IMR-90 (cell line): ENCODE measurements around the gene METRNL. TPM values are rescaled to one million over a fixed set of nuclear protein-coding genes. Genes with fewer than 3 reads are reported as not detected.

Source experiments
- ATAC-seq: fragments of 200-7000 bp; cut with Tn5 transposase; 2 replicates; pipeline ENCODE4 v1.9.1; 2020; ENCODE audit warnings: low read depth, mild to moderate bottlenecking, moderate library complexity
- BruUV-seq: library from RNA; stranded (reverse); fragments of 400-500 nt; replicated peaks from 2 replicates; lab custom pipeline; 2021; lab: Mats Ljungman, UMichigan
- CTCF ChIA-PET: fragments of 300-600 bp; formaldehyde crosslinking; extraction: SDS; loops from one replicate; lab custom pipeline; 2021; ENCODE audit warnings: antibody characterized with exemption; lab: Yijun Ruan, JAX
- POLR2A ChIA-PET: fragments of 300-600 bp; sonication (Branson Sonifier 250); formaldehyde crosslinking; loops from one replicate; lab custom pipeline; 2022; ENCODE audit warnings: antibody characterized with exemption; ENCODE audit not compliant: unreplicated experiment; lab: Charles Lee
- DNase-seq: peaks from one replicate; pipeline ENCODE4 v3.0.0; 2013
- H2AFZ ChIP-seq: replicated peaks from 2 replicates; pipeline ENCODE3; 2013; ENCODE audit warnings: low read length, mild to moderate bottlenecking; ENCODE audit not compliant: poor library complexity
- H2AK5ac ChIP-seq: 2 replicates; pipeline ENCODE4 v1.6.1; 2013; ENCODE audit warnings: low read depth, low read length, inconsistent platforms
- H2AK9ac ChIP-seq: replicated peaks from 2 replicates; pipeline ENCODE3; 2013; ENCODE audit warnings: mild to moderate bottlenecking, low read depth, low read length, moderate library complexity; ENCODE audit not compliant: poor library complexity
- H2BK120ac ChIP-seq: 2 replicates; pipeline ENCODE4 v1.6.1; 2013; ENCODE audit warnings: low read depth, low read length, inconsistent platforms
- H2BK15ac ChIP-seq: 3 replicates; pipeline ENCODE4 v1.6.1; 2013; ENCODE audit warnings: low read depth, low read length, inconsistent platforms
- H2BK20ac ChIP-seq: 2 replicates; pipeline ENCODE4 v1.6.1; 2013; ENCODE audit warnings: low read depth, mild to moderate bottlenecking, inconsistent platforms, low read length, moderate library complexity
- H2BK5ac ChIP-seq: 2 replicates; pipeline ENCODE4 v1.6.1; 2013; ENCODE audit warnings: mild to moderate bottlenecking, low read depth, low read length, inconsistent platforms; ENCODE audit not compliant: poor library complexity, severe bottlenecking
- H3K14ac ChIP-seq: replicated peaks from 2 replicates; pipeline ENCODE4 v1.6.1; 2013; ENCODE audit warnings: low read depth, low read length, inconsistent platforms
- H3K18ac ChIP-seq: 2 replicates; pipeline ENCODE4 v1.6.1; 2013; ENCODE audit warnings: low read depth, low read length, control low read depth
- H3K23ac ChIP-seq: 2 replicates; pipeline ENCODE4 v1.6.1; 2013; ENCODE audit warnings: low read depth, low read length, inconsistent platforms
- H3K27ac ChIP-seq: 2 replicates; pipeline ENCODE4 v1.5.1; 2013; ENCODE audit warnings: mild to moderate bottlenecking, control low read depth, low read length; ENCODE audit not compliant: insufficient read depth
- H3K27me3 ChIP-seq: 2 replicates; pipeline ENCODE4 v1.6.1; 2013; ENCODE audit warnings: low read length; ENCODE audit not compliant: control insufficient read depth, insufficient read depth
- H3K36me3 ChIP-seq: 2 replicates; pipeline ENCODE4 v1.6.1; 2013; ENCODE audit warnings: low read length, mixed read lengths; ENCODE audit not compliant: control insufficient read depth, insufficient read depth
- H3K4ac ChIP-seq: 2 replicates; pipeline ENCODE4 v1.6.1; 2013; ENCODE audit warnings: low read depth, low read length, inconsistent platforms
- H3K4me1 ChIP-seq: 2 replicates; pipeline ENCODE4 v1.6.1; 2013; ENCODE audit warnings: low read length, mixed read lengths; ENCODE audit not compliant: control insufficient read depth, insufficient read depth
- H3K4me2 ChIP-seq: 2 replicates; pipeline ENCODE4 v1.6.1; 2013; ENCODE audit warnings: low read depth, mild to moderate bottlenecking, control low read depth, low read length, moderate library complexity
- H3K4me3 ChIP-seq: 2 replicates; pipeline ENCODE4 v1.5.1; 2013; ENCODE audit warnings: low read depth, mild to moderate bottlenecking, control low read depth, low read length, moderate library complexity; ENCODE audit not compliant: insufficient read depth
- H3K56ac ChIP-seq: 2 replicates; pipeline ENCODE4 v1.6.1; 2013; ENCODE audit warnings: low read length, inconsistent platforms; ENCODE audit not compliant: insufficient read depth; ENCODE audit errors: extremely low read depth
- H3K79me1 ChIP-seq, 2 experiments: 2 replicates each; pipeline ENCODE4 v1.6.1; 2013; ENCODE audit warnings: low read length in 2 of 2, inconsistent platforms in 1 of 2, low read depth in 1 of 2
- H3K9ac ChIP-seq: 2 replicates; pipeline ENCODE4 v1.6.1; 2013; ENCODE audit warnings: low read depth, low read length, control low read depth
- H3K9me1 ChIP-seq: 2 replicates; pipeline ENCODE4 v1.6.1; 2013; ENCODE audit warnings: low read length, inconsistent platforms; ENCODE audit not compliant: insufficient read depth
- H3K9me3 ChIP-seq: 2 replicates; pipeline ENCODE4 v1.6.1; 2013; ENCODE audit warnings: low read length; ENCODE audit not compliant: control insufficient read depth, insufficient read depth
- H4K20me1 ChIP-seq: 2 replicates; pipeline ENCODE4 v1.6.1; 2013; ENCODE audit warnings: low read length, inconsistent platforms; ENCODE audit not compliant: insufficient read depth
- H4K5ac ChIP-seq: 2 replicates; pipeline ENCODE4 v1.6.1; 2013; ENCODE audit warnings: mild to moderate bottlenecking, low read depth, low read length, control low read depth
- H4K8ac ChIP-seq, 2 experiments: 2 replicates each; pipeline ENCODE4 v1.6.1; 2013; ENCODE audit warnings: low read depth in 2 of 2, low read length in 2 of 2, control low read depth in 1 of 2, inconsistent platforms in 1 of 2
- H4K91ac ChIP-seq: 2 replicates; pipeline ENCODE4 v1.6.1; 2013; ENCODE audit warnings: low read depth, low read length, inconsistent platforms; ENCODE audit not compliant: insufficient read depth
- BHLHE40 ChIP-seq: fragments of 150-350 bp; IDR thresholded peaks from 2 replicates; pipeline ENCODE4 v1.6.1; 2016; ENCODE audit warnings: mild to moderate bottlenecking, low read depth, low read length
- CHD1 ChIP-seq: IDR thresholded peaks from 2 replicates; pipeline ENCODE4 v1.6.1; 2012; ENCODE audit warnings: low read depth, low read length, improper control_type of control experiment
- CTCF ChIP-seq: conservative IDR thresholded peaks from 2 replicates; pipeline ENCODE4 v1.5.1; 2012; ENCODE audit warnings: mild to moderate bottlenecking, low read depth, low read length, improper control_type of control experiment
- ELK1 ChIP-seq: fragments of 150-350 bp; IDR thresholded peaks from 2 replicates; pipeline ENCODE4 v1.6.1; 2016; ENCODE audit warnings: low read depth, mild to moderate bottlenecking, low read length, moderate library complexity, borderline replicate concordance
- FOS ChIP-seq: fragments of 150-350 bp; IDR thresholded peaks from 2 replicates; pipeline ENCODE4 v1.6.1; 2016; ENCODE audit warnings: low read depth, low read length
- MAFK ChIP-seq: IDR thresholded peaks from 2 replicates; pipeline ENCODE4 v1.6.1; 2012; ENCODE audit warnings: low read depth, low read length, improper control_type of control experiment
- MAZ ChIP-seq: IDR thresholded peaks from 2 replicates; pipeline ENCODE4 v1.6.1; 2012; ENCODE audit warnings: low read depth, mild to moderate bottlenecking, low read length, improper control_type of control experiment, moderate library complexity, borderline replicate concordance
- NFE2L2 ChIP-seq: fragments of 150-350 bp; IDR thresholded peaks from 2 replicates; pipeline ENCODE4 v1.6.1; 2016; ENCODE audit warnings: low read depth, mild to moderate bottlenecking, low read length
- POLR2A ChIP-seq: IDR thresholded peaks from 2 replicates; pipeline ENCODE4 v1.6.1; 2012; ENCODE audit warnings: mild to moderate bottlenecking, low read depth, low read length
- RAD21 ChIP-seq: IDR thresholded peaks from 2 replicates; pipeline ENCODE4 v1.6.1; 2012; ENCODE audit warnings: low read length, improper control_type of control experiment
- RCOR1 ChIP-seq: IDR thresholded peaks from 2 replicates; pipeline ENCODE4 v1.6.1; 2012; ENCODE audit warnings: mild to moderate bottlenecking, low read length, improper control_type of control experiment; ENCODE audit not compliant: insufficient replicate concordance
- RFX5 ChIP-seq: IDR thresholded peaks from 2 replicates; pipeline ENCODE4 v1.8.0; 2012; ENCODE audit warnings: low read depth, mild to moderate bottlenecking, low read length, moderate library complexity
- SMC3 ChIP-seq: fragments of 150-350 bp; IDR thresholded peaks from 2 replicates; pipeline ENCODE4 v1.6.1; 2016; ENCODE audit warnings: low read depth, mild to moderate bottlenecking, antibody characterized with exemption, low read length, moderate library complexity
- USF2 ChIP-seq: fragments of 150-350 bp; IDR thresholded peaks from 2 replicates; pipeline ENCODE4 v1.6.1; 2017; ENCODE audit warnings: mild to moderate bottlenecking, antibody characterized with exemption, low read length, low read depth
- WGBS, 2 experiments: methylation state at CpG; one replicate each; pipeline versions ENCODE4 v1.1.5 to v1.1.7; 2013; ENCODE audit warnings: missing lambda C conversion rate in 2 of 2; ENCODE audit not compliant: insufficient read length in 1 of 2; ENCODE audit errors: extremely low coverage in 2 of 2; 5-methylcytosine and 5-hydroxymethylcytosine counted together
- dilution Hi-C: fragments of 300-500 bp; cut with HindIII; formaldehyde crosslinking; loops from one replicate; pipeline ENCODE4 v1.14.3; 2018; ENCODE audit warnings: low sequenced_read_pairs; ENCODE audit not compliant: unreplicated experiment
- in situ Hi-C: fragments of 300-500 bp; cut with MboI; formaldehyde crosslinking; loops from 3 replicates; pipeline ENCODE4 v1.14.3; 2019; ENCODE audit warnings: low sequenced_read_pairs, inconsistent platforms, mixed read lengths
- intact Hi-C: fragments of 100-400 bp; cut with micrococcal nuclease; formaldehyde crosslinking; loops from 2 replicates; pipeline ENCODE4 v1.10.0; 2022
- polyA plus RNA-seq, 3 experiments: library from polyadenylated mRNA; depleted of rRNA; stranded (reverse); fragments of >200 nt; gene quantifications; 2 replicates each; pipeline ENCODE4 v1.2.3, GENCODE V29; 2012; ENCODE audit warnings: low replicate concordance in 1 of 3
- total RNA-seq: library from RNA; depleted of rRNA; stranded (reverse); fragments of >200 nt; gene quantifications from 2 replicates; pipeline ENCODE4 v1.2.3, GENCODE V29; 2012

Gene METRNL
- total and polyA plus RNA-seq, 2 of the 4 experiments (the other 2 are of a cell fraction), result 17.9 to 48.2 TPM

GRCh38 chr17:83064732-83065659, 14.4 kb upstream of the METRNL start:
- no peak overlapping the region for H2AK5ac ChIP-seq
- in situ Hi-C loops, result no loop called here

More at GRCh38 chr17:83064732-83065659, 14.4 kb upstream of the METRNL start:
- H3K4me1 ChIP-seq, result no peaks in the 10 kb centered on the region
- ChIA-PET CTCF (no interaction called here), POLR2A (no interaction called here)
- H3K9me3 ChIP-seq, result no peaks in the 10 kb centered on the region
- ATAC-seq, result no peak
- TF ChIP-seq SMC3 (no peak), FOS (no peak), USF2 (no peak), MAZ (no peak), BHLHE40 (no peak), CHD1 (no peak), ELK1 (no peak), RAD21 (no peak), CTCF (no peak), MAFK (no peak), RFX5 (no peak), NFE2L2 (no peak), POLR2A (no peak), RCOR1 (no peak)
- no peak overlapping the region for H3K14ac ChIP-seq
- H3K9me1 ChIP-seq, result peaks cover 3% of the 10 kb centered on the region; the same call in 1 of the 2 replicates
- no peak overlapping the region for H3K4ac ChIP-seq
- H3K79me1 ChIP-seq, result no peaks in the 10 kb centered on the region
- H4K20me1 ChIP-seq, result no peaks in the 10 kb centered on the region
- H2AK9ac ChIP-seq, result no peak overlapping the region
- no peak overlapping the region for H2BK15ac ChIP-seq
- no peak overlapping the region for H4K91ac ChIP-seq
- H3K27ac ChIP-seq, result no peak overlapping the region
- H4K8ac ChIP-seq, result no peak overlapping the region
- no peak overlapping the region for H4K5ac ChIP-seq
- no peak overlapping the region for H3K9ac ChIP-seq
- no peak overlapping the region for H2AFZ ChIP-seq
- H2BK20ac ChIP-seq, result no peak overlapping the region
- dilution Hi-C loops, result no loop called here
- peaks cover 5% of the 10 kb centered on the region for H3K27me3 ChIP-seq
- no peak overlapping the region for H2BK5ac ChIP-seq
- no peak for DNase-seq
- no peak overlapping the region for H2BK120ac ChIP-seq
- H3K36me3 ChIP-seq, result no peaks in the 10 kb centered on the region
- H3K56ac ChIP-seq, result no peak overlapping the region
- intact Hi-C loops, result no loop called here
- H3K18ac ChIP-seq, result no peak overlapping the region
- BruUV-seq, result no TSS peak
- H3K4me2 ChIP-seq, result no peak overlapping the region
- 87% methylated on average over 19 of the region's 37 CpGs; no CpG with 5 or more reads in 1 of the 2 experiments for WGBS, 2 experiments
- H3K23ac ChIP-seq, result no peak overlapping the region
- H3K4me3 ChIP-seq, result no peak overlapping the region
